IPS-11a (cell line): ENCODE data around the gene FOLH1.
"Not testable (repeated sequence)": the region's sequence is repeated elsewhere in the genome, so short reads cannot be mapped to it uniquely, and the experiment has no call there.

Experiments
- H3K4me3 ChIP-seq: one replicate; pipeline ENCODE4 v1.5.1; 2013; ENCODE audit warnings: low read depth, low read length, control low read depth

Gene FOLH1

GRCh38 chr11:49184756-49185155 is 23.6 kb downstream of the FOLH1 start:
- not testable (repeated sequence) for H3K4me3 ChIP-seq

DNA sequence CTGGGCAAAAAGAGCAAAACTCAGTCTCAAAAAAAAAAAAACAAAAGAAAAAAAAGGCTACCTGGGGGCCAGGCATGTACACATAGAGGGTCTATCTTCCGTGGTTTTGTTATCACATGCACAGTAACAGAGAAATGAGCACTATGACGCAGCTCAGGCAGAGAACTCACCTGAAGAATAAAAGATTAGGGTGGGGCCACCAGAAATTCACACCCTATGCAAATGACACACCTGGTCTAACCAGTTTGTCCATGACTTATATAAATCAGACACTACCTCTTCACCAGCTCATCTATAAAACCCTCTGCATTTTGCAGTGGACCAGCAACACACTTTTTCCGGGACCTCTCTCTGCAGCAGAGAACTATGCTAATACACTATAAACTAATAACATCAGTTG is 30.5 kb downstream of the FOLH1 start:
- H3K4me3 ChIP-seq = not testable (repeated sequence)

DNA sequence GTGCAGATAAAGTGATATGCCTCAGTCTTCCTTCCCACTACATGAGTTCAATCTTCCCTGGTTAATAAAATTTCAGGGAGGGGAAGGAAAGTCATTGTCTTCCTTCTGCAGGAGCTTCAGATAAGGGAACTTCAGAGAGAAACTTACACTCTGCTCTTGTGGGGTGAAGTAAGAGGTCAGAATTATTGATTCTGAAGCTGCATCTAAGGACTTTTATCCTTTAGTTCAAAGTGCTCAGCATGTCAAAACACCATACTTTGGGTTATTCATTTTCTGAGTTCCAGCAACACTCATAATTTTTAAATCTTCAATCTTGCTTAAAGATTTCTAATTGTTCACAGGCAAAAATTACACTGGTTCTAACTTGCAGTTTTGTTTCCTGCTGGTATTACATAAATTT is 33.0 kb downstream of the FOLH1 start:
- H3K4me3 ChIP-seq = not testable (repeated sequence)

DNA sequence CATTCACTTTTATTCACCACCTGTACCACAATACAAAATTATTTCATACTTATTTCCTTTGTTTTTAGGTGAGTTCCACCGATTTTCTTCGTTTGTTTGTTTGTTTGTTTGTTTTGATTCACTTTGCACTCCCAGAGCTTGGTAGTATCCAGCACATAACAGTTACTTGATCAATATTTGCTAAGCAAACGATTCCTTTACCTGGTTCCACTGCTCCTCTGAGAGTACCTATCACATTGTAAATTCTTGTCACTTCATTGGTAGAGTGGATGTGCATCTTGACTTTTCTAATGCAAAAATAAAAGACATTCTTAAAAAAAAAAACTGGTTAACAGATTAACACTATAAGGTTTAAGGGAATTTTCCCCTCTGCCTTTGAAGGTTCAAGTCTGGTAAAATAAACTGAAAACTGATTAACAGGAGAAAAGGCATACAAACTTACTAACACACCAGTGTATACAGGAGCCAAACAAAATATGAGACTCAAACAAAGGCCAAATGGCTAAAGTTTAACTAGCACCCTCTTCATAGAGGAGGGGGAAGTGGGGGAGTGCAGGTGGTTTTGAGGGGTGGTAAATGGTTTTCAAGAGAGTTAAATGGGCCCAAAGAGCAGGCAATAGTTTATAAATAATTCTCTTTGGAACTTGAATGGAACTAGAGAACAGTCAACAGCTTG is 33.6 kb downstream of the FOLH1 start:
- H3K4me3 ChIP-seq = not testable (repeated sequence)

- not testable (repeated sequence) for H3K4me3 ChIP-seq
These were observed 36.8 kb downstream of the FOLH1 start for GRCh38 chr11:49171613-49172012.

- H3K4me3 ChIP-seq = not testable (repeated sequence)
These were observed 38.8 kb downstream of the FOLH1 start for GRCh38 chr11:49169579-49169978.

DNA sequence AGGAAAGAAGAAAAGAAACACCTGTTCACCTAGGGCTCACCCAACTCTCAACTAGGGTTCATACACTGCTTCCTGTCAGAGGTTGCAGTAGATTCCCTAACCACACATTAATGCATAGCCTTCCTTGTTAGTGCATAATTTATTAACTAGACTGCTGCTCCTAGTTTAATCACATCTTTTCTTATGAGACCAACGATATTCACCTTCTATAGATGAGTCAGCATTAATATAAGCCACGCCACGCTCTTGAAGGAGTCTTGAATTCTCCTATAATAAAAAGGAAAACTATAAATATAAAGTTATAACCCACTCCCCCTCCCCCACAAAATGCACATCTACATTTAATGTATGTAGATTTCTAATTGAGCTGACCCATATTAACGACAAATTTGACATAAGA is 39.4 kb downstream of the FOLH1 start:
- H3K4me3 ChIP-seq = not testable (repeated sequence)

- no peak overlapping the region for H3K4me3 ChIP-seq
These were observed 57.2 kb downstream of the FOLH1 start for GRCh38 chr11:49151211-49151610.

DNA sequence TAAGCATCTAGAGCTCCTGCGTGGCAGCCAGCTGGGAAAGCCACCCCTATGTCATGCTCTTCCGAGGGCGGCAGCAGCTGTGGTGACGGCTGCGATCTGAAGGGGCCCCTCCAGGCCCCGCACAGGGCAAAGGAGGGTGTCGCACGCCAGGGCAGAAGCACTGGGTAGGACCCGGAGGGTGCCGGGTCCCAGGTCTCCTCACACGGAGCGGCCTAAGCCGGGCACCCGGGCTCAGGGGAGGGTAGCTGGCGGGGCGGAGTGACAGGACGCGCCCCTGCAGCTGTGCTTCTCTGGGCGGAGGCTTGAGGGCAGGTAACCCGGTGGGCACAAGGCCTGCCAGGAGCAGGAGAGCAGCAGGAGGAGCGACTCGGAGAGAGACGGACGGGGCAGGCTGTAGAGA is 106.0 kb downstream of the FOLH1 start:
- H3K4me3 ChIP-seq = not testable (repeated sequence)
